Measurements from ENCODE around the gene GPR26.
"Not testable (repeated sequence)": the region's sequence is repeated elsewhere in the genome, so short reads cannot be mapped to it uniquely, and the experiment has no call there.

The GPR26 gene

DNA sequence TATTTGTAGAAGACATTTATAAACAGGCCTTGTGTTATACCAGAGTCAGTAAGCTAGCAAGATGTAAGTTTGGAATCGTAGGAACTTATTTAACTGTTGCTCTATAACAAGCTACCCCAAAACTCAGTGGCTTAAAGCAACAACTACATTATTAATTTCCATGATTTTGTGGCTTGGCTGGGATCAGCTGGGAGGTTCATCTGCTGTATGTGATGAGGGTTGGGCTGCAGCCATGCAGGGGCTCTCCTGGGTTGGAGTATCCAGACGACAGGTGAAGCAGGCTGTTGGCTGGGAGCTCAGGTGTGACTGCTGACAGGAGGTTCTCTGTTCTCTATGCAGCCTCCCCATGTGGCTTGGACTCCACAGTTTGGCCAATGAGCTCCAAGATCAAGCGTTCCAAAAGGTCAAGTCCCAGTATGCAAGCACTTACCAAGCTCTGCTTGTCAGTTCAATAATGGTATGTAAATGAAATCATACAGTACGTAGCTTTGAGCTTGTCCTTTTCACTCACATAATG lies 52.4 kb downstream of the GPR26 start:
- Histone ChIP-seq H3K4me3 (ENCODE audit: low read depth, low read length) (no peak overlapping the region), H3K9me3 (ENCODE audit: control insufficient read depth, insufficient read depth, low read length) (no peaks in the 10 kb centered on the region), H3K9ac (ENCODE audit: low read depth, low read length) (no peak overlapping the region), H3K4me1 (ENCODE audit: control insufficient read depth, insufficient read depth, low read length) (no peaks in the 10 kb centered on the region), H3K36me3 (ENCODE audit: control insufficient read depth, insufficient read depth, low read length) (no peaks in the 10 kb centered on the region), H3K27me3 (ENCODE audit: control insufficient read depth, insufficient read depth, low read length) (no peaks in the 10 kb centered on the region)

DNA sequence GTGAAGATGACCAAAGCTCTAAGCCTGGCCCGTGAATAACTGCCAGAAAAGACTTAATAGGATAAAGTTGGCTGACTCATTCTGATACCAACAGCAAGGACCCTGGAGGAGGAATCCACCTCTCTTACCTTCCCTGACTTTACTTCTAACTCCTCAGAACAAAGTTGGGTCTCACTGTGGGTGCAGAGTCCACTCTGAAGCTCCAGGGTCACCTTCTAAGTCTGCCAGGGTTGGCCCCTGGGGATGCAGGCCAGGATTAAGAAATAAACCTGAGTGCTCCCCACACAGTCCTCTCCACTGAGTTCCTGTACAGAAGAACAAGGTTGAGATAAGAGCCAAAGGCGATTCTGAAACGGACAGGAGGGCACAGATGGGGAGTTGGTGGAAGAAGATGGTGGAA lies 54.4 kb downstream of the GPR26 start:
- Histone ChIP-seq H3K9ac (ENCODE audit: low read depth, low read length) (no peak overlapping the region), H3K36me3 (ENCODE audit: control insufficient read depth, insufficient read depth, low read length) (no peaks in the 10 kb centered on the region), H3K9me3 (ENCODE audit: control insufficient read depth, insufficient read depth, low read length) (no peaks in the 10 kb centered on the region), H3K4me1 (ENCODE audit: control insufficient read depth, insufficient read depth, low read length) (no peaks in the 10 kb centered on the region), H3K27me3 (ENCODE audit: control insufficient read depth, insufficient read depth, low read length) (no peaks in the 10 kb centered on the region), H3K4me3 (ENCODE audit: low read depth, low read length) (no peak overlapping the region)

DNA sequence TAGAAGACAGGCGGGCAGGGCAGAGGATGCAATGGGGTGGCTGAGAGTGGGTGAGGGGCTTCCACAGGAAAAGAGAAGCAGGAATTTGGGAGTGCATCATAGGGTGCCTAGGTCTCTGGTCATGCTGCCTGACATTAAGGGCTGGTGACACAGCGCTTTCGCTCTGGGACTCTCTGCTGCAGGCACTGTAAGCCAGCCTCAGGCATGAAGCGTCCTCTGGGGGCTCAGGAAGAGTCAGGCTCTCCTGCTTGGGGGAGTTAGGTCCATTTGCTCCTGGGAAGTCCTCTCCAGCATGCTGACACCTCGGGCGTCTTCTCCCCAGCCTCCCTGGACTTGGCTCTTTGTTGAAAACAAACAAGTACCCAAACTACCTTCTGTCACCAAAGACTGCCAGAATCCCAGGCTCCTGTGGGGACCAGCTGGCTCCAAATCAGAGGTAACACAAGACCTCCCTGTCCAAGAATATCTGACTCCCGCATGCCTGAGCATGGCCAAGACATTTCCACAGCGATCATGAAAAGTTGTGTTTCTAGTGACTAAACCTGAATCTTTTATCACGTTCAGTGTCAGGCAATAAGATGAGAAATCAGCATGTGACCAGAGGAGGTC lies 55.4 kb downstream of the GPR26 start:
- Histone ChIP-seq H3K9ac (ENCODE audit: low read depth, low read length) (no peak overlapping the region), H3K36me3 (ENCODE audit: control insufficient read depth, insufficient read depth, low read length) (no peaks in the 10 kb centered on the region), H3K4me3 (ENCODE audit: low read depth, low read length) (no peak overlapping the region), H3K27me3 (ENCODE audit: control insufficient read depth, insufficient read depth, low read length) (no peaks in the 10 kb centered on the region), H3K4me1 (ENCODE audit: control insufficient read depth, insufficient read depth, low read length) (no peaks in the 10 kb centered on the region), H3K9me3 (ENCODE audit: control insufficient read depth, insufficient read depth, low read length) (no peaks in the 10 kb centered on the region)

DNA sequence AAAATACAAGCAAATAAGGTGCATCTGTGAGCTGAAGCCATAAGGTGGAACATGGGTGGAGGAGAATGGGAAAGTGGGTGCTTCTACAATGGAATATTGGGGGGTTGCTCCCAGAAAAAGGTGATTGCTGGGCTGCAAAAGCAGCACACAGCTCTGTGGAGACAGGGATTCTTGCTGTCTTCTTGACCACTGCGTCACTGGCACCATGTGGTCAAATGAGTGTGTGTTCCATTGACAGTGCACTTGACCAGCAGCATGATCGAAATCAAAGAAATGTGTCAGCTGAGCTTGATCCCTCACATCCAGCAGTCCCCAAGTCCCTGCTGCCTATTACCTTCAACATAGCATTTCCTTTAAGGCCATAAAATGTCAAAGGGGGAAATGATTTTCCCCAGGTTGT lies 56.2 kb downstream of the GPR26 start:
- Histone ChIP-seq H3K4me1 (ENCODE audit: control insufficient read depth, insufficient read depth, low read length) (no peaks in the 10 kb centered on the region), H3K9me3 (ENCODE audit: control insufficient read depth, insufficient read depth, low read length) (no peaks in the 10 kb centered on the region), H3K36me3 (ENCODE audit: control insufficient read depth, insufficient read depth, low read length) (no peaks in the 10 kb centered on the region), H3K27me3 (ENCODE audit: control insufficient read depth, insufficient read depth, low read length) (no peaks in the 10 kb centered on the region), H3K4me3 (ENCODE audit: low read depth, low read length) (no peak overlapping the region), H3K9ac (ENCODE audit: low read depth, low read length) (no peak overlapping the region)

DNA sequence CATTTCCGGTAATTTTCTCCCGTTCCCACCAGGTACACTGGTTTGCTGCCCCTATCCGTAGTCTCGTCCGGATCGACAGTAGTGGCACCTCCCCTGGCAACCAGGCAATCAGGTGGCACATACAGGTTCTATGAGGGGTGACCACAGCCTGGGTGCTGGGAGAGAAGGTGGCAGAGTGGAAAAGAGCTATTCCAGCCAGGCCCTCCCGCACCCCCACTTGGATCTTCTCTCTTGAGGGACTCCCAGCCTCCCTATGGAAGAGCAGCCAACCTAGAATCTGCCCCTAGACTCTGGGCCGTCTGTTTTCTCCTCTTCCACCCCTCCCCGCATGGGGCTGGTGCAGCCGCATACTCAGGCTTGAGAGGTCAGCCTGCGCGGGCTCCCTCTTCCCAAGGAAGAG lies 58.6 kb downstream of the GPR26 start:
- no peaks in the 10 kb centered on the region for H3K27me3 ChIP-seq (ENCODE audit: control insufficient read depth, insufficient read depth, low read length)
- peaks cover 7% of the 10 kb centered on the region for H3K4me1 ChIP-seq (ENCODE audit: control insufficient read depth, insufficient read depth, low read length)
- no peaks in the 10 kb centered on the region for H3K36me3 ChIP-seq (ENCODE audit: control insufficient read depth, insufficient read depth, low read length)
- H3K4me3 ChIP-seq (ENCODE audit: low read depth, low read length) = no peak overlapping the region
- H3K9ac ChIP-seq (ENCODE audit: low read depth, low read length) = no peak overlapping the region
- H3K9me3 ChIP-seq (ENCODE audit: control insufficient read depth, insufficient read depth, low read length) = no peaks in the 10 kb centered on the region

DNA sequence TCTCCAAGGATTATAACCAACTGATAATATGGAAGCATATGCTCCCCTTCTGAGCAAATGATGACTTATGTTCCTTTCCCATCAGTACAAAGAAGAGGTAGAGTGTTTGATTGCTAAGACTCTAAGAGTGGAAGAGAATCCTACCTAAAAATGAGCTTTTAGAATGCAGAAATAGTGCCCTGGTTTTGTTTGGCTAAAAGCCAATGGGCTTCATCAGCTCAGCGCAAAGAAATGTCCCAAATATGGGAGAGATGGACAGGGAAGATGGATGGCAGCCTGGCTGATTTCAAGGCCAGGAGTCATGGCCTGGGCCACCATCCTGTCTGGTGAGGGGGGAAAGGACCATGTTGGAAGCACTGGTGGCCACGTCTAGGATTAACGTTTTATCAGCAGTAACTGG lies 60.2 kb downstream of the GPR26 start:
- Histone ChIP-seq H3K4me3 (ENCODE audit: low read depth, low read length) (no peak overlapping the region), H3K4me1 (ENCODE audit: control insufficient read depth, insufficient read depth, low read length) (peaks cover 10% of the 10 kb centered on the region), H3K9me3 (ENCODE audit: control insufficient read depth, insufficient read depth, low read length) (no peaks in the 10 kb centered on the region), H3K27me3 (ENCODE audit: control insufficient read depth, insufficient read depth, low read length) (no peaks in the 10 kb centered on the region), H3K9ac (ENCODE audit: low read depth, low read length) (no peak overlapping the region), H3K36me3 (ENCODE audit: control insufficient read depth, insufficient read depth, low read length) (no peaks in the 10 kb centered on the region)

DNA sequence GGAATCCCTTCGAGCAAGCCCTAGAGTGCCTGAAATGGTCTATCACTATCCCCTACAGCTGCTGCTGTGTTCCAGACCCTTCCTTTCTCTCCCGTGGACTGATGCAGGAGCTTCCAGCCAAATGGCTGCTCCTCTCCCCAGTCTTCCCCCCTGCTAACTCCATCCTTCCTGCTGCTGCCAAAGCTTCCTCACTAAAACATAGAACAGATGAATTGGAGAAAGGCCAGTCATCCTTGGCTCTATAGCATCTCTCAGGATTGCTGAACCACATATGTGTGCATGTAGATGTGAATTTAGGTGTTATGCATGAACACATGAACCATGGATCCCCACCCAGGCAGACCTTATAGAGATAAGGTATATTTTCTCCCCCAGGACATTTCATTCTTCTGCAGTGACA lies 60.7 kb downstream of the GPR26 start:
- Histone ChIP-seq H3K9me3 (ENCODE audit: control insufficient read depth, insufficient read depth, low read length) (no peaks in the 10 kb centered on the region), H3K27me3 (ENCODE audit: control insufficient read depth, insufficient read depth, low read length) (no peaks in the 10 kb centered on the region), H3K36me3 (ENCODE audit: control insufficient read depth, insufficient read depth, low read length) (no peaks in the 10 kb centered on the region), H3K4me1 (ENCODE audit: control insufficient read depth, insufficient read depth, low read length) (peaks cover 10% of the 10 kb centered on the region), H3K9ac (ENCODE audit: low read depth, low read length) (no peak overlapping the region), H3K4me3 (ENCODE audit: low read depth, low read length) (no peak overlapping the region)

DNA sequence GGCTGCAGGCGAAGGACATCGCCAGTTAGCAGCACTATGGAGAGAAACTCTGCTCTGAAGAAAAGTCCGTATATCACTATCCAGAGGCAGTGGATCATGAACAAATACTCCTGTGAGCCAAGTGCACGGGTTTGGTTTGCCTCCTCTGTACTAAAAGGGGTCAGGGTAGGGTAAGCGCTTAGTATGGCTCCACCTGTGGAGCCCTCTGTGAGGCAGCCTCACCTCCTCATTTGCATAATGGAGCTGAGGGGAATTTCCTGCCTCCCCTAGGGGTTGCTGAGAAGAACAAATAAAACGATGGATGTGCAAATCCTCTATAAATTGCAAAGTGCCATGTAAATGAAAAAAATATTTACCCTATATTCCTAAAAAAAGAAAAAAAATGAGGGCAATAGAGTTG lies 63.4 kb downstream of the GPR26 start:
- Histone ChIP-seq H3K27me3 (ENCODE audit: control insufficient read depth, insufficient read depth, low read length) (no peaks in the 10 kb centered on the region), H3K36me3 (ENCODE audit: control insufficient read depth, insufficient read depth, low read length) (no peaks in the 10 kb centered on the region), H3K4me3 (ENCODE audit: low read depth, low read length) (no peak overlapping the region), H3K4me1 (ENCODE audit: control insufficient read depth, insufficient read depth, low read length) (peaks cover 10% of the 10 kb centered on the region), H3K9me3 (ENCODE audit: control insufficient read depth, insufficient read depth, low read length) (no peaks in the 10 kb centered on the region), H3K9ac (ENCODE audit: low read depth, low read length) (no peak overlapping the region)

DNA sequence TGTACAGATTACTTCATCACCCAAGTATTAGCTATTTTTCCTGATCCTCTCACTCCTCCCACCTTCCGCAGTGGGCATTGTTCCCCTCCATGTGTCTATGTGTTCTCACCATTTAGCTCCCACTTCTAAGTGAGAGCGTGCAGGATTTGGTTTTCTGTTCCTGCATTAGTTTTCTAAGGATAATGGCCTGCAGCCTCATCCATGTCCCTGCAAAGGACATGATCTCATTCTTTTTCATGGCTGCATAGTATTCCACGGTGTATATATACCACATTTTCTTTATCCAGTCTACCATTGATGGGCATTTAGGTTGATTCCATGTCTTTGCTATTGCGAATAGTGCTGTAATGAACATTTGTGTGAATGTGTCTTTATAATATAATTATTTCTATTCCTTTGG lies 70.8 kb downstream of the GPR26 start:
- not testable (repeated sequence) for H3K4me1 ChIP-seq (ENCODE audit: control insufficient read depth, insufficient read depth, low read length); H3K27me3 ChIP-seq (ENCODE audit: control insufficient read depth, insufficient read depth, low read length); H3K4me3 ChIP-seq (ENCODE audit: low read depth, low read length); H3K36me3 ChIP-seq (ENCODE audit: control insufficient read depth, insufficient read depth, low read length); H3K9ac ChIP-seq (ENCODE audit: low read depth, low read length); H3K9me3 ChIP-seq (ENCODE audit: control insufficient read depth, insufficient read depth, low read length)

DNA sequence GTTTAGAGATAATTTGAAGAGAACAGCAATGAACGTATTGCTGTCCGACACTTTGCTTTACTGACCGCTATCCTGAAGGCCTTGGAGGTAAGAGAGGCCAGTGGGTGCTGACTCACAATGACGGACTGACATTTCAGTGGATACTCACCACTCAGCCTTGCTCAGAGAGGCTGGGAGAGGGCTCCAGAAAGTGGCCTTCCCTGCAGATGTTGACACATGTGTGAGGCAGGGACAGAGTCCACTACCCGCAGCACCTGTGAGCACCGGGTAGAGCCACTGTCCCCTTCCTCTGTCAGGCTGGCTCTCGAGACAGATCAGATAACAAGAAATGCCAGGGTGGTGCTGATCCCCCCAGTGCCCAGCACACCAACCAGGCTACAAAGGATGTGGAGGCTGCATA lies 75.0 kb downstream of the GPR26 start:
- no peaks in the 10 kb centered on the region for H3K27me3 ChIP-seq (ENCODE audit: control insufficient read depth, insufficient read depth, low read length)
- no peak overlapping the region for H3K4me3 ChIP-seq (ENCODE audit: low read depth, low read length)
- no peaks in the 10 kb centered on the region for H3K4me1 ChIP-seq (ENCODE audit: control insufficient read depth, insufficient read depth, low read length)
- H3K9ac ChIP-seq (ENCODE audit: low read depth, low read length) = no peak overlapping the region
- H3K36me3 ChIP-seq (ENCODE audit: control insufficient read depth, insufficient read depth, low read length) = no peaks in the 10 kb centered on the region
- H3K9me3 ChIP-seq (ENCODE audit: control insufficient read depth, insufficient read depth, low read length) = no peaks in the 10 kb centered on the region

DNA sequence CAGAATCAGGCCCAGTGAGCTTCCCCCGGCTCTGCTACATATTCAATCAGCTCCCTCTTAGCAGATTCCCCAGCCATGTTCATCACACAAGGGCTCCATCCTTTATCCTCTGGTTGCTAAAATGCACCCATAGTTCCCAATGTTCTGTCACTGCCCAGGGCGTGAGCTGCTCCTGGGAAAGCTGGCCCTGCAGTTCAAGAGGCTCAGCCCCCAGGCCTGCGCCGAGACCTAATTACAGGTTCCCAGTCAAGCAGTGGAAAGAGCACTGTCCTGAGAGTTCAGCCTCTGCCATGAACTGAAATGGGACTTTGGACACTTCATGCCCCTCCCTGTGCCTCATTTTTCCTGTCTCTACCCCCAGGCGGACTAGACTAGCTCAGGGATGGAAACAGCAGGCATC lies 75.6 kb downstream of the GPR26 start:
- Histone ChIP-seq H3K4me3 (ENCODE audit: low read depth, low read length) (no peak overlapping the region), H3K27me3 (ENCODE audit: control insufficient read depth, insufficient read depth, low read length) (no peaks in the 10 kb centered on the region)

DNA sequence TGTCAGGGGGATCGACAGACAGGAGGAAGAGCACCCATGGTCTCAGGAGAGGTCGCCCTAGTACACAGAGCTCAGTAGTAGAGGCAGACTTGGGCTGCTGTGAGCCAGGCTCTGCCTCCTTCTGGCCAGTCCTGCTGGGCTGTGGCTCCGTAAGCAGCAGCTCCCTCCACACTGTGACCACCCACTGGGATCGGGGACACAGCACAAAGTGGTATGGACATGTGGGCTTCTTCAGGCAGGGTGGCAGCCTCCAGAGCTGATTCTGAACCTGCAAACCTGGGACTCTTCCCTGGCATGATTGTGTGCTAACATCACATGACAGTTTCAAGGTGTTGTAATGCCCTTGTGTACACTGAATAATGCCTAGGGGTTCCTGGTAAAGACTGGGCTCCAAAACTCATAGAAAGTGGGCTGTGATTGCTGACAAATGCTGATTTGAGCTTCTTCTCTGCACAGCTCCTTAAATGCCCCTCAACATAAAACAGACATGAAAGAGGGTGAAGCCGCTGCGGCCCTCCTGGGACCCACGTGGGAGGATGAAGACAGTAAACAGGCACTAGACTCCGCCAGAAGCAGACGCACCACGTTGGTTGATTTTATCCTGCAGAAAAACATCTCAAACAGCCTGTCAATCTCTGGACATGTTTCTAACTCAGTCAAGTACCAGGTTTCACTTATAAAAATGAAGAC lies 76.7 kb downstream of the GPR26 start:
- H3K4me1 ChIP-seq (ENCODE audit: control insufficient read depth, insufficient read depth, low read length) = peaks cover 6% of the 10 kb centered on the region
- H3K9ac ChIP-seq (ENCODE audit: low read depth, low read length) = no peak overlapping the region
- no peaks in the 10 kb centered on the region for H3K9me3 ChIP-seq (ENCODE audit: control insufficient read depth, insufficient read depth, low read length)
- no peak overlapping the region for H3K4me3 ChIP-seq (ENCODE audit: low read depth, low read length)
- no peaks in the 10 kb centered on the region for H3K36me3 ChIP-seq (ENCODE audit: control insufficient read depth, insufficient read depth, low read length)
- no peaks in the 10 kb centered on the region for H3K27me3 ChIP-seq (ENCODE audit: control insufficient read depth, insufficient read depth, low read length)

More for the DNA sequence above, 75.6 kb downstream of the GPR26 start:
- Histone ChIP-seq H3K4me1 (ENCODE audit: control insufficient read depth, insufficient read depth, low read length) (peaks cover 1% of the 10 kb centered on the region), H3K9ac (ENCODE audit: low read depth, low read length) (no peak overlapping the region), H3K36me3 (ENCODE audit: control insufficient read depth, insufficient read depth, low read length) (no peaks in the 10 kb centered on the region), H3K9me3 (ENCODE audit: control insufficient read depth, insufficient read depth, low read length) (no peaks in the 10 kb centered on the region)
